GM12878 (cell line): ENCODE data around the gene COL3A1. TPM values are rescaled to one million over a fixed set of nuclear protein-coding genes. Genes with fewer than 3 reads are reported as not detected.

ENCODE experiments used
- ATF7 ChIP-seq: fragments of 450-650 bp; IDR thresholded peaks from 2 replicates; pipeline ENCODE4 v1.6.1; 2016; ENCODE audit warnings: low read depth, mild to moderate bottlenecking
- BHLHE40 ChIP-seq, 2 experiments: fragments of 450-650 bp in 1 of 2; IDR thresholded peaks; 2 replicates each; pipeline ENCODE4 v1.6.1; 2011 to 2017; ENCODE audit warnings: low read depth in 2 of 2, borderline replicate concordance in 1 of 2, improper control_type of control experiment in 1 of 2, low read length in 1 of 2, mild to moderate bottlenecking in 1 of 2
- FOXM1 ChIP-seq: IDR thresholded peaks from 2 replicates; pipeline ENCODE4 v1.6.1; 2012; ENCODE audit warnings: low read depth, mild to moderate bottlenecking, inconsistent platforms, low read length, moderate library complexity
- GABPA ChIP-seq: IDR thresholded peaks from 2 replicates; pipeline ENCODE4 v1.6.1; 2014; ENCODE audit warnings: antibody characterized with exemption, low read depth, mild to moderate bottlenecking, inconsistent platforms
- POLR2AphosphoS2 ChIP-seq: IDR thresholded peaks from 2 replicates; pipeline ENCODE4 v1.6.1; 2011; ENCODE audit warnings: low read depth, mild to moderate bottlenecking, low read length, improper control_type of control experiment, moderate library complexity
- RB1 ChIP-seq: fragments of 450-650 bp; formaldehyde crosslinking; IDR thresholded peaks from 2 replicates; pipeline ENCODE4 v1.6.1; 2017; ENCODE audit warnings: mild to moderate bottlenecking, borderline replicate concordance
- SRF ChIP-seq, 2 experiments: IDR thresholded peaks; 2 replicates each; pipeline ENCODE4 v1.6.1; 2011; ENCODE audit warnings: low read depth in 2 of 2, low read length in 2 of 2, mild to moderate bottlenecking in 1 of 2, moderate library complexity in 1 of 2
- WRNIP1 ChIP-seq: IDR thresholded peaks from 2 replicates; pipeline ENCODE4 v1.6.1; 2011; ENCODE audit warnings: low read depth, low read length, improper control_type of control experiment, borderline replicate concordance
- ZSCAN29 ChIP-seq: fragments of 450-650 bp; IDR thresholded peaks from 2 replicates; pipeline ENCODE4 v1.6.1; 2017; ENCODE audit warnings: mild to moderate bottlenecking, moderate library complexity
- polyA plus RNA-seq, 11 experiments: library from polyadenylated mRNA; depleted of rRNA in 4 of 11; unstranded in 6 of 11; stranded (reverse) in 5 of 11; fragments of >200 nt; fragmentation: Nextera tagmentation in 4 of 11; fragmentation: Illumina TruSeq in 1 of 11; extraction: Ambion mirVana in 4 of 11; extraction: Trizol in 1 of 11; gene quantifications; 1 replicate in 1 of 11; 2 replicates in 10 of 11; pipeline versions ENCODE4 v1.2.1 to v1.2.3, GENCODE V29; 2011 to 2016; ENCODE audit warnings: inconsistent platforms in 2 of 11, missing spikeins in 2 of 11, low read depth in 1 of 11
- total RNA-seq, 4 experiments: library from RNA; depleted of rRNA in 3 of 4; stranded (reverse); fragments of >200 nt in 3 of 4; fragmentation: Illumina TruSeq in 1 of 4; extraction: Trizol in 1 of 4; gene quantifications; 2 replicates each; pipeline versions ENCODE4 v1.2.1 to v1.2.3, GENCODE V29; 2013 to 2021
- TF ChIP-seq, protein P1 (sequence below): fragments of 450-650 bp; IDR thresholded peaks from 2 replicates; pipeline ENCODE4 v1.6.1; 2017; ENCODE audit warnings: mild to moderate bottlenecking, moderate library complexity
- TF ChIP-seq, protein P2 (sequence below): IDR thresholded peaks from 2 replicates; pipeline ENCODE4 v1.6.1; 2011; ENCODE audit warnings: borderline replicate concordance, low read depth, mild to moderate bottlenecking, moderate library complexity, low read length; ENCODE audit not compliant: insufficient read depth, poor library complexity, severe bottlenecking
- TF ChIP-seq, protein P3 (sequence below): IDR thresholded peaks from 2 replicates; pipeline ENCODE4 v1.6.1; 2011; ENCODE audit warnings: mild to moderate bottlenecking, low read depth, low read length, moderate library complexity; ENCODE audit not compliant: insufficient replicate concordance
- TF ChIP-seq, protein P4 (sequence below): fragments of 450-650 bp; IDR thresholded peaks from 2 replicates; pipeline ENCODE4 v1.6.1; 2016; ENCODE audit warnings: mild to moderate bottlenecking
- TF ChIP-seq, protein P5 (sequence below): fragments of 450-650 bp; IDR thresholded peaks from 2 replicates; pipeline ENCODE4 v1.6.1; 2017; ENCODE audit warnings: mild to moderate bottlenecking

The COL3A1 gene
- total and polyA plus RNA-seq, 10 of the 15 experiments (the other 5 are each of a cell fraction or from before 2014, with no cell fraction given): 0.04 to 0.67 (median 0.10) TPM; not detected in 2

DNA sequence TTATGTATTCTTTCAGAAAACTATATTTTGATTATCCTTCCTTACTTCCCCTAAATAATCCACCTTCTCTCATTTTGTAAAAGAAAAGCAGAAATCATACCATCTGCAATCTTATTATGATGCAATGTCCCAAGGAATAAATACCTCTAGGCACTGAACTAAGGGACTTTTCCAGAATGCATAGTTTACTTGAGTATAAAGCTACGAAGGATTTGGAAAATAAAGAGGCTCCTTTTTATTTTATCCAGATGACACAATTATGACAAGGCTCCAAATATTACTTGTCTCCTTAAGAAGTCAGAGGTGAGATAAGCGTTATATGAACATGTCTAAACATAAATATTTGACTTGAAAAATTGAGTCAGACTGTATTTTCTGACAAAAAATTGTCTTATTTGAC, 72.1 kb downstream of the COL3A1 start (continued):
- TF ChIP-seq, protein P1, sequence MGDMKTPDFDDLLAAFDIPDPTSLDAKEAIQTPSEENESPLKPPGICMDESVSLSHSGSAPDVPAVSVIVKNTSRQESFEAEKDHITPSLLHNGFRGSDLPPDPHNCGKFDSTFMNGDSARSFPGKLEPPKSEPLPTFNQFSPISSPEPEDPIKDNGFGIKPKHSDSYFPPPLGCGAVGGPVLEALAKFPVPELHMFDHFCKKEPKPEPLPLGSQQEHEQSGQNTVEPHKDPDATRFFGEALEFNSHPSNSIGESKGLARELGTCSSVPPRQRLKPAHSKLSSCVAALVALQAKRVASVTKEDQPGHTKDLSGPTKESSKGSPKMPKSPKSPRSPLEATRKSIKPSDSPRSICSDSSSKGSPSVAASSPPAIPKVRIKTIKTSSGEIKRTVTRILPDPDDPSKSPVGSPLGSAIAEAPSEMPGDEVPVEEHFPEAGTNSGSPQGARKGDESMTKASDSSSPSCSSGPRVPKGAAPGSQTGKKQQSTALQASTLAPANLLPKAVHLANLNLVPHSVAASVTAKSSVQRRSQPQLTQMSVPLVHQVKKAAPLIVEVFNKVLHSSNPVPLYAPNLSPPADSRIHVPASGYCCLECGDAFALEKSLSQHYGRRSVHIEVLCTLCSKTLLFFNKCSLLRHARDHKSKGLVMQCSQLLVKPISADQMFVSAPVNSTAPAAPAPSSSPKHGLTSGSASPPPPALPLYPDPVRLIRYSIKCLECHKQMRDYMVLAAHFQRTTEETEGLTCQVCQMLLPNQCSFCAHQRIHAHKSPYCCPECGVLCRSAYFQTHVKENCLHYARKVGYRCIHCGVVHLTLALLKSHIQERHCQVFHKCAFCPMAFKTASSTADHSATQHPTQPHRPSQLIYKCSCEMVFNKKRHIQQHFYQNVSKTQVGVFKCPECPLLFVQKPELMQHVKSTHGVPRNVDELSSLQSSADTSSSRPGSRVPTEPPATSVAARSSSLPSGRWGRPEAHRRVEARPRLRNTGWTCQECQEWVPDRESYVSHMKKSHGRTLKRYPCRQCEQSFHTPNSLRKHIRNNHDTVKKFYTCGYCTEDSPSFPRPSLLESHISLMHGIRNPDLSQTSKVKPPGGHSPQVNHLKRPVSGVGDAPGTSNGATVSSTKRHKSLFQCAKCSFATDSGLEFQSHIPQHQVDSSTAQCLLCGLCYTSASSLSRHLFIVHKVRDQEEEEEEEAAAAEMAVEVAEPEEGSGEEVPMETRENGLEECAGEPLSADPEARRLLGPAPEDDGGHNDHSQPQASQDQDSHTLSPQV: no peak
- TF ChIP-seq, protein P2, sequence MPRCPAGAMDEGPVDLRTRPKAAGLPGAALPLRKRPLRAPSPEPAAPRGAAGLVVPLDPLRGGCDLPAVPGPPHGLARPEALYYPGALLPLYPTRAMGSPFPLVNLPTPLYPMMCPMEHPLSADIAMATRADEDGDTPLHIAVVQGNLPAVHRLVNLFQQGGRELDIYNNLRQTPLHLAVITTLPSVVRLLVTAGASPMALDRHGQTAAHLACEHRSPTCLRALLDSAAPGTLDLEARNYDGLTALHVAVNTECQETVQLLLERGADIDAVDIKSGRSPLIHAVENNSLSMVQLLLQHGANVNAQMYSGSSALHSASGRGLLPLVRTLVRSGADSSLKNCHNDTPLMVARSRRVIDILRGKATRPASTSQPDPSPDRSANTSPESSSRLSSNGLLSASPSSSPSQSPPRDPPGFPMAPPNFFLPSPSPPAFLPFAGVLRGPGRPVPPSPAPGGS: no peak
- TF ChIP-seq FOXM1 (no peak), POLR2AphosphoS2 (no peak), RB1 (no peak), WRNIP1 (no peak), BHLHE40 (IDR thresholded peaks at IDR 0.05; ENCODE audit: borderline replicate concordance in 1 of 2, low read depth in 2 of 2, low read length in 1 of 2) (no peak), SRF (IDR thresholded peaks at IDR 0.05; ENCODE audit: low read depth in 2 of 2, low read length in 2 of 2) (no peak), ATF7 (no peak), ZSCAN29 (no peak), GABPA (no peak)
- TF ChIP-seq, protein P3, sequence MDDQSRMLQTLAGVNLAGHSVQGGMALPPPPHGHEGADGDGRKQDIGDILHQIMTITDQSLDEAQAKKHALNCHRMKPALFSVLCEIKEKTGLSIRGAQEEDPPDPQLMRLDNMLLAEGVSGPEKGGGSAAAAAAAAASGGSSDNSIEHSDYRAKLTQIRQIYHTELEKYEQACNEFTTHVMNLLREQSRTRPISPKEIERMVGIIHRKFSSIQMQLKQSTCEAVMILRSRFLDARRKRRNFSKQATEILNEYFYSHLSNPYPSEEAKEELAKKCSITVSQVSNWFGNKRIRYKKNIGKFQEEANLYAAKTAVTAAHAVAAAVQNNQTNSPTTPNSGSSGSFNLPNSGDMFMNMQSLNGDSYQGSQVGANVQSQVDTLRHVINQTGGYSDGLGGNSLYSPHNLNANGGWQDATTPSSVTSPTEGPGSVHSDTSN: no peak
- TF ChIP-seq, protein P4, sequence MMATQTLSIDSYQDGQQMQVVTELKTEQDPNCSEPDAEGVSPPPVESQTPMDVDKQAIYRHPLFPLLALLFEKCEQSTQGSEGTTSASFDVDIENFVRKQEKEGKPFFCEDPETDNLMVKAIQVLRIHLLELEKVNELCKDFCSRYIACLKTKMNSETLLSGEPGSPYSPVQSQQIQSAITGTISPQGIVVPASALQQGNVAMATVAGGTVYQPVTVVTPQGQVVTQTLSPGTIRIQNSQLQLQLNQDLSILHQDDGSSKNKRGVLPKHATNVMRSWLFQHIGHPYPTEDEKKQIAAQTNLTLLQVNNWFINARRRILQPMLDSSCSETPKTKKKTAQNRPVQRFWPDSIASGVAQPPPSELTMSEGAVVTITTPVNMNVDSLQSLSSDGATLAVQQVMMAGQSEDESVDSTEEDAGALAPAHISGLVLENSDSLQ: no peak
- TF ChIP-seq, protein P5, sequence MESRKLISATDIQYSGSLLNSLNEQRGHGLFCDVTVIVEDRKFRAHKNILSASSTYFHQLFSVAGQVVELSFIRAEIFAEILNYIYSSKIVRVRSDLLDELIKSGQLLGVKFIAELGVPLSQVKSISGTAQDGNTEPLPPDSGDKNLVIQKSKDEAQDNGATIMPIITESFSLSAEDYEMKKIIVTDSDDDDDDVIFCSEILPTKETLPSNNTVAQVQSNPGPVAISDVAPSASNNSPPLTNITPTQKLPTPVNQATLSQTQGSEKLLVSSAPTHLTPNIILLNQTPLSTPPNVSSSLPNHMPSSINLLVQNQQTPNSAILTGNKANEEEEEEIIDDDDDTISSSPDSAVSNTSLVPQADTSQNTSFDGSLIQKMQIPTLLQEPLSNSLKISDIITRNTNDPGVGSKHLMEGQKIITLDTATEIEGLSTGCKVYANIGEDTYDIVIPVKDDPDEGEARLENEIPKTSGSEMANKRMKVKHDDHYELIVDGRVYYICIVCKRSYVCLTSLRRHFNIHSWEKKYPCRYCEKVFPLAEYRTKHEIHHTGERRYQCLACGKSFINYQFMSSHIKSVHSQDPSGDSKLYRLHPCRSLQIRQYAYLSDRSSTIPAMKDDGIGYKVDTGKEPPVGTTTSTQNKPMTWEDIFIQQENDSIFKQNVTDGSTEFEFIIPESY: no peak
